ENCODE data around the gene KCNQ2.

The KCNQ2 gene

DNA sequence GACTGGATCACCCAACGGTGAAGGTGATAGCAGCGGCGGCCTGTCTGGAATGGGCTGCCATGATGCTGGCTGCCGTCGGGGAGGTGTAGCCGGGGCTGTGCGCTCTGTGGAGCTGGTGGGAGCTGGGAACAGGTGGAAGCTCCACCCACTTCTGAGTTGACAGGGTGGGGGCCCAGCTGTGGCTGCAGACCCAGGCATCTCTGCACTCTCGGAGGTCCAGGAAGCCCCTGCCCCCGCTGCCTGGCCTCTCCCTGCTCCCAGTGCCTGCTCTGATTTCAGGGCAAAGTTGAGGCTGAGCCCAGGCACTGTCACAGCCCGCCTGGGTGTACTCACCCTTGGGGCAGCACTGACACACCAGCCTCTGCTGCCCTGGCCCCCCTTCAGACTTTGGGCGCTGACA, 93.2 kb downstream of the KCNQ2 start:
- no peak for DNase-seq

GRCh38 chr20:63378626-63379025, 93.8 kb downstream of the KCNQ2 start:
- no peak for DNase-seq

DNA sequence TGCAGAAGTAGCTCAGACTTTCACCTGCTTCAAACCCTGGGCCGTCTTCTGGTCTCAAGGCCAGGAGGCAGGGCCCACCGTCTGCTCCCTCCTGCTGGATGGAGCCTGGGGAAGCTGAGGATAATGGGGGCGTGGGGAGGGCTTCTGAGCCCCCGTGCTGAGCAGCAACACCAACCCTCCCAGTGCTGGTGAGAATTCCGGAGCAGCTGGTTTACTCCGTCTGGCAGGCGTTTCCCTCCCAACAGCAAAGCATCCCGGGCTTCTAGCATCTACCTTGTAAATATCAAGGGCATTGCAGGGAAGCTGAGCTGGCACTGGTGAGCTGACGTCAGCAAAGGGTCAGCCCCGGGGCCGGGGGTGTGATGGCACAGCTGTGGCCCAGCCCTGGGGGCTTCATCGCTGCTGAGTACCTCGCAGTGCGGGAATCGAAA, 94.5 kb downstream of the KCNQ2 start:
- DNase-seq, result no peak

DNA sequence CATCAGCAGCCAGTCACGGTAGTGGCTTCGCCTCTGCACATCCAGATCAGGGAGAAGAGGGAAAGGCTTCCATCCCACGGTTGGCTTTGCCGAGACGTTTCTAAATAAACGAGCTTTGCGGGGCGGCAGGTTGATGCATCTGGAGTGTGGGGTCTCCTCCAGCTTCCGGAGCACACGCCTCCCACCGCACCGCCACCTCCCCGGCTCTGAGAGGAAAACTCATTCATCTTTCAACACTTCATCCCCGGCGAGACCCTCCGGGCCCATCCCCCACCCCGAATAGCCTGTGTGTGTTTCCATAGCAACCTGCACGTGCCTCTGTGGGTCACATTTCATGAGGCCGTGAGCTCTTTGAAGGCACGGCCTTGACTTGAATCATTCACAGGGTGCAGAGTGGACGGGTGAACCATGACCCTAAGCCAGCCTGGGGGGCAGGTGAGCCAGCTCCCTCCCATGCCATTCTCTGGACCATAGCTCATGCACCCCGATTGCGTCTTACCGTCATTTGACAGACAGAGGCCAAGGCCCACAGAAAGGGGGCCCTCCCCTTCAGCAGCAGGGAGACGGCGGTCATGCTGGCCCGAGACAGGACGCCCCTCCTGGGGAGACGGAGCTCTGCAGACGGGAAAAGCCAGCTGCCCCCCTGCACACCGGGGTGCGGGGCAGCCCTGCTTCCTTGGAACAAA, 95.1 kb downstream of the KCNQ2 start:
- no peak for DNase-seq

- no peak for DNase-seq
These were observed 95.9 kb downstream of the KCNQ2 start for GRCh38 chr20:63376283-63377250.

- DNase-seq, result no peak
These were observed 97.0 kb downstream of the KCNQ2 start for GRCh38 chr20:63375438-63375837.

DNA sequence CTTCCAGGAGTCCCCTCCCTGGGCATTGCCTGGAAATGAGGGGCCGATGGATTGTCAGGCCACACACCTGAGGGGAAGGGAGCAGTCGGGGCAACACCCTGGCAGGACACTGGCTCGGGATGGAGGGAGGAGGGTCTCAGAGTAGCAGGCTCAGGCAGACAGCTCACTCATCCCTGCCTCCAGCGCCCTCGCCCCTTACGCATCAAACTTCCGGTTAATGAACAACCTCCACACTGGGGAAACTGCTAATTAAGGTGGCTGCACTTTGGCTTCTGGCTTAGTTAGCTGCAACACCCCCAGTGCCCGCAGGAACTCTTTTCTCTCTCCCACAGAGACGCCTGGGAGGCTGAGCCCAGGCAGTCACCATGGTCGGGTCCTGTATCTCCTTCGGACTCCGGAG, 98.0 kb downstream of the KCNQ2 start:
- no peak for DNase-seq

DNA sequence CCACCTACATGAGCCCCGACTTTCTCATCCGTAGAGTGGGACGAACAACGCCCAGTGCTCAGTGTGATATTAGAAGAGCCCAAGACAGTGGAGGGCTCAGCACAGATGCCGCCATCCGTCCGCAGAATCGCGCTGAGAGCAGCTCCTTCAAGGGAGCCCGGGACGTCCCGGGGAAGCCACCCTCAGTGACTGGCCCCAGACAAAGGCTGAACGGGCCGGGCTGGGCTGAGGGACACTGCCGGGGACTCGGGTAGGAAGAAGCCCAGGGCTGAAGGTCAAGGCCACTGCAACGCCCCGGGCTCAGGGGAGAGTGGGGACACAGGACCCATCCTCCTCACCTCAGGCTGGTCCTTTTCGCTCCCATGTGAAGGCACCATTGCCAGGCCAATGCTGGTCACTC, 98.5 kb downstream of the KCNQ2 start:
- DNase-seq, result no peak

DNA sequence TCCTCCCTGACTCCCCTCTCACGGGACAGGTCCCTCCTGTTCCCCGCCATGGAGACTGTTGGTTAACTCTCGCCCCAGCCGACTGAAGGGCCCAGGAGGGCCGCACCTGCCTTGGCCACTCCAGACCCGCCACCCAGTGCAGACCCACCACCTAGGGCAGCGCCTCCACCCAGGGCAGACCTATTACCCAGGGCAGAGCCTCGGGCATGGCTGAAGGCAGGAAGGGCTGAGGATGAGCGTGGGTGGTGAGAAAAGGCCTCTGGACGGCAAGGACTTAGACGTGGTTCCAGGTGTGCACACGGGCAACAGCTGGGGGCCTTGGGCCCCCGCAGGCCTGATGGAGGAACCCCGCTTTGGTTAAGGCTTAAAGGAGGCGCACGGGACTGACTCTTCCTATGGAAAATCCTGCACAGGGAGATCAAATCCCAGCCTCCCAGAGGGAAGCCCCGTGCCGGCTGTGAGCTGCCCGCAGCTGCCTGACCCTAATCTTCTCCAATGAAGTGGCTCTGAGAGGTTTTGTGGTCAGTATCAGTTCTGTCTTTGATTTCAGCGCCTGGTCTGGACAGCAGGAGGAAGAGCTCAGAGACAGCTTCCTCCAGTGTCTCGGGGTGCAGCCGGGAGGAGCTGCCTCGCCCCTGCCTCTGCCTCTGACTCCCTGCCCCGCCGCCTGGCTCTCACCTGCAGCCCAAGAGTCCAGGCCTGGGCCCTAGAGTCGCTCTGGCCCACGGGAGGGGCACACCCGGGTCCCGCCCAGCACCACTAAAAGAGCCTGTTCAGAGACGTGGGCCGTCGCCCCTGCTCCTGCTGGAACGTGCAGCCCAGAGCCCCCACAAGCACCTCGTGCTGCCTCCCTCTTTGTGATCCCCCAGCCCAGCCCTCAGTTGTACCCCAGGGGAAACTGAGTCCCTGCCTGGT, 99.2 kb downstream of the KCNQ2 start:
- DNase-seq, result no peak

- DNase-seq, result no peak
These were observed 101.1 kb downstream of the KCNQ2 start for GRCh38 chr20:63371291-63371865.

DNA sequence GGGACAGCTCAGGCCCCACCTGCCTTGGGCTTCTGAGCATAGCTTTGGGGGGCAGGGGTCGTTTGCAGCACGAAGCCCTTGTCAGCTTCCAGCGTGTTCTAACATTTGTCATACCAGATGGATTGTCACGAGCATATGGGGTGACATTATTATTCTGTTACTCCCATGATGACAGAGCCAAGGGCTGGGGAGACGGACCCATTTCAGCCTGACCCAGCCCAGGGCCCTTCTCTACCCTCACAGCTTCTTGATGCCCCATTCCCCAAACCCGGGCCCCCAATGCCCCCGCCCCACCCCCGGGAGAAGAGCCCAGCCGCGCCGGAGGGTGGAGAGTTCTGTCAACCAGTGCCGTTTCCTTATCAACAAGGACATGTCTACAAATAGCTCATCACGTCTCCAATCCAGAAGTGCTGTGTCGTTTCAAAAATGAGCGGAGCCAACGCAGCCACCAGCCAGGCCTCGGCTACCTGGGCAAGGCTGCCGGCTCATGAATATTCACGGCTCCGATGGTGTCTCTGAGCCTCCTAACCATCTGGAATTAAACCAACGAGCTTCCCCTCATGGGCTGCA, 101.8 kb downstream of the KCNQ2 start:
- DNase-seq, result no peak

DNA sequence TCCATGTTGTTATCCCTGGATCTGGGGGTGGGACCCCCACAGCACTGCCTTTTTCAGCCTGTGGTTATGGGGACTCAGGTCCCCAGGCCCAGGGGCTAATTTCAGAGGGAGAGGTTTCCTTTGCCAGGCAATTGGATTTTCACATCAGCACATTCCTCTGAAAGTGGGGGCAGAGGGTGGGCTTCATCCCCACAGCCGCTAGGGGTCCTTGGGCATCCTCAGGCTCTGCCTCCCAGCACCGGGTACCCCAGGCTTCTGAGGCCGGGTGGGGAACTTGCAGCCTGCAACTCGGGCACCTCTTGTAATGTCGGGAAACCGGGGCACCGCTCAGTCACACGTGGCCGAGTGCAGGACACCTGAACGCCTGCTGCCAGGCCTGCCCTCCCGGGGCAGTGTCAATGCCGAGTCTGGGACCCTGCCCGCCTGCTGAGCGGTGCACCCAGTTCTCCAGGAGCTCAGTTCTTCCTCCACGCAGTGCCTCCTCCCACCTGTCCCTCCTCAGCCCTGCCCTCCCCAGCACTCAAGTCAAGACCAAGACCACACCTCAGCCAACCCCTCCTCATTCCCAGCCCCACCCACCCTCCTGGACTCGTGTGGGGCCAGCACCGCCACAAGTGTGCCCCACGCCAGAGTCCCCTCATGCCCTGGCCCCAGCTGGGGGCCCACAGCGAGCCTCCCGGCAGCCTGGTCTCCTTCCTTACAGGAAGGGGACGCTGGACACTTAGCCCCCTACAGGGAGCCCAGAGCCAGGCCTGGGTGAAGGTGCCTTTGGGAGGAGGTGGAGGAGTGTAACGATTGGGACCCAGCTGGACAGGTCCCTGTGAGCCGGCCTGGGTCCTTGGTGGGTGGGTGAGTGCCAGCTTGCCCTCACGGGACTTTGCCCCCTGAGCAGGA, 102.5 kb downstream of the KCNQ2 start:
- no peak for DNase-seq

GRCh38 chr20:63369024-63369530, 103.4 kb downstream of the KCNQ2 start:
- no peak for DNase-seq

DNA sequence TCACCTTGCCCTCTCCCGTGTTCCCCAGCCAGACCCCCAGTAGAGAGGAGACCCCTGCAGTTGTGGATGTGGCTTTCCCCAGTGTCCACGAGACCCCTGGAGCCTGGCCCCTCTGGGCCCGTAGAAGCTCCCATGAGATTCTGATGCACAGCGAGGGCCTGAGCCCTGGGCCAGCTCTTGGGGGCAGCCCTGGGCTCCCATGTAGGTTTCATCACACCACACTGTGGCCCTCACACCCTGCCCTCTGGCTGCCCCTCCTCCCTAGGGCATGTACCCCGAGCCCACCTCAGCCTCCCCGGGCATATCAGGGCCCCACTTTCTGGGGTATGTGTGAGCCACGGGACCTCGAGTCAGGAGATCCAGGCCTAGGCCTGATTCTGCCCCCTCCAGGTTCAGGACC, 104.3 kb downstream of the KCNQ2 start:
- DNase-seq, result no peak

GRCh38 chr20:63367446-63368055, 104.9 kb downstream of the KCNQ2 start:
- DNase-seq, result no peak

- DNase-seq, result peak; percentile 50
These were observed 105.8 kb downstream of the KCNQ2 start for GRCh38 chr20:63366390-63367365.

- DNase-seq, result no peak
These were observed 106.7 kb downstream of the KCNQ2 start for GRCh38 chr20:63365601-63366389.

DNA sequence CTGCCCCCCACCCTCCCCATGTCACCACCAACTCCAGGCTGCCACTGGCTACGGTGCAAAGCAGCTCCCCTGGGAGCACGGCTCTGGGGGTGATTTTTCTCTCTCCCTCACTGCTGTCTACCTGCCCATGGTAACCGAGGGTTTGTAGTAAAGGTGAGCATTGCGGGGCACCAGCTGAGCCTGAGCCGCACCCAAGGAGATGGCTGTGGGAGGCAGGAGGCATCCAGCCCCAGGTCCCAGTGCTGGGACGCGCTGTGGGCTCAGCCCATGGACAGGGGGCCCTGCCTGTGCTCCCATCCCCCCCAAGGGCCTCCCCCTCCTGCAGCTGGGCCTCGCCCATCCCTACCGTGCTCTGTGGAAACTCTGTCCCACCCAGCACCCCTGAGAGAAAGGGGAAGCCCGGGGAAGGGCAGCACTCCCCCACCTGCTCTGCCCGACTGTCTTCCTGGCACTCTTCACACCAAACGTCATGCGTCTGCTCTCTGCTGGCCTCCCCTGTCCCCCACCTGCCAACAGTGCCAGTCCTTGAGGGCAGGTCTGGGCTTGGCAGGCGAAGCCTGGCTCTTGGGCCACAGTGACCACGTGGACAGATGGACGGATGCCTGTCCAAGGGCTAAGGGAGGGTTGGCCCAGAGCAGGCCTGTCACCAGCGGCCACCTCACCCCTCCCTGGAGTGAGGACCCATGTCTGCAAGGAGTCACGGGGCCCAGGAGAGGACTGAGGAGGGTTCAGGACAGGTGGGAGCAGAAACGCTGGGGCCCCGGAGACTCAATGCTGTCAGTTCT, 107.5 kb downstream of the KCNQ2 start:
- DNase-seq, result no peak

Measured in NCI-H345 (cell line).